Measurements from ENCODE around the gene PYCR2.

Gene PYCR2

DNA sequence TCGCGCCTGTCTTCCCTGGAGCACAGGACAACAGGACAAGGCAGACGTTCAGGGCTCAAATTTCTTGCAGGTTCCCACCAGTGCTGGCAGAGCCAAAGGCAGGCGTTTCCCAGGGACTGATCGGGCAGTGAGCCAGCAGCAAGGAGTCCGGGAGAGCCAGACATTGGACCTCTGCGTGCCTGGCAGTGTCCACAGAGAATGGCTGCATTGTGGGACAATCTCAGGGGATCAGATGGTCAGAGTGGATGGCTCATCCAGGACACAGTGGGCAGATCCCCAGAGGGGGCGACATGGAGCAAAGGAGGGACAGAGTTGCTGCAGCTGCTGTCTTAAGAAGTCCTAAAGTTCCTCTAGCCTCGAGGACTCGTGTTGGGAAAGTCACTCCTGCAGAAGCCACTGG is 46.5 kb downstream of the PYCR2 start:
- H3K4ac ChIP-seq (ENCODE audit: low read length), result no peak overlapping the region
- H3K27me3 ChIP-seq (ENCODE audit: control insufficient read depth in 3 of 3, insufficient read depth in 3 of 3, low read depth in 1 of 3, low read length in 3 of 3), result peaks cover 0 to 8% (median 0%) of the 10 kb centered on the region in 3 experiments
- H3K23ac ChIP-seq (ENCODE audit: low read depth, low read length, poor library complexity), result no peak overlapping the region
- H3K18ac ChIP-seq (ENCODE audit: low read length), result no peak overlapping the region
- no peak overlapping the region for H3K9ac ChIP-seq (ENCODE audit: low read depth, low read length, poor library complexity)
- H3K4me2 ChIP-seq (ENCODE audit: insufficient read depth, low read length, poor library complexity, severe bottlenecking), result no peak overlapping the region
- H2BK5ac ChIP-seq (ENCODE audit: low read length), result no peak overlapping the region
- no peak overlapping the region for H3K4me3 ChIP-seq (ENCODE audit: low read length in 2 of 2)
- DNase-seq (ENCODE audit: low spot score), result peak; percentile 46
- no peaks in the 10 kb centered on the region for H3K79me1 ChIP-seq (ENCODE audit: low read depth, low read length)
- no peaks in the 10 kb centered on the region for H3K9me3 ChIP-seq (replicated peaks in 1 of 2; ENCODE audit: control insufficient read depth in 2 of 2, insufficient read depth in 1 of 2, low read depth in 1 of 2, low read length in 2 of 2)
- no peak overlapping the region for H2AK5ac ChIP-seq (ENCODE audit: low read depth, low read length)
- H3K4me1 ChIP-seq (ENCODE audit: control insufficient read depth in 2 of 2, insufficient read depth in 1 of 2, low read depth in 1 of 2, low read length in 2 of 2), result peaks cover 9% of the 10 kb centered on the region in 2 donors
- H3K36me3 ChIP-seq (replicated peaks in 1 of 2; ENCODE audit: control insufficient read depth in 2 of 2, insufficient read depth in 2 of 2, low read length in 2 of 2), result peaks cover 0 to 24% of the 10 kb centered on the region in 2 donors
- H2BK15ac ChIP-seq (ENCODE audit: low read length), result no peak overlapping the region
- H3K27ac ChIP-seq (replicated peaks; ENCODE audit: low read length), result no peak overlapping the region
- no peak overlapping the region for H3K14ac ChIP-seq (ENCODE audit: low read length)
- no CpG with 5 or more reads among the region's 10 CpGs for WGBS, 2 donors (ENCODE audit: extremely low coverage in 2 of 2, insufficient read length in 2 of 2, insufficient replicate concordance in 1 of 2)
- H2BK120ac ChIP-seq (ENCODE audit: low read depth, low read length), result no peak overlapping the region
- no peak overlapping the region for H4K8ac ChIP-seq (ENCODE audit: low read depth, low read length)
- no peak overlapping the region for H2BK12ac ChIP-seq (ENCODE audit: low read length)
- no peak overlapping the region for H2AFZ ChIP-seq (ENCODE audit: low read length)
- H4K91ac ChIP-seq (ENCODE audit: low read depth, low read length, poor library complexity), result no peak overlapping the region

DNA sequence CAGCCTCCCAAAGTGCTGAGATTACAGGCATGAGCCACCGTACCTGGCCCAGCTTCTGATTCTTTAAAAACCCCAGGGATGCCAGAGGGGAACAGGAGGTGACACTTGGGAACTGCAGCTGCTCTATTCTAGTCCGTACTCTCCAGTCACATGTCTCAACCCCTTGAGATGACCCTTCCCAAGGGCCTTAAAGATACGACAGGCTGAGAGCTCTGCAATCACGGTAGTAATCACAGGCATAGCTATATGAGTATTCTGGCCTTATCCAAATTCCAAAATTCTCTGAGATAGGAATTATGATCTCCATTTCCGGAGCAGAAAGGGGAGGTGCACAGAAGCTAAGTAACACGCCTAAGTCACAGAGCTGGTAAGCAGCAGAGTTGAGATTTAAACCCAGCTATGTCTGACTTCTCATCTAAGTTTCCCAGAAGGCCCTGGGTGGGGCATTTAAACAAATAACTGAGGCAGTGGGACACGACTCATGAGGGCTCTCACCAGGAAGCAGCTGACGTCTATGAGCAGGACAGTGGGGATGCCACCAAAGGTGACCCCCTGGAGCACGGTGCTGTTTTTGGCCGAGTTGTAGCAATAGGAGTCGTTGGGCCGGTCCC is 47.0 kb downstream of the PYCR2 start:
- Histone ChIP-seq H3K14ac (ENCODE audit: low read length) (no peak overlapping the region), H2AK5ac (ENCODE audit: low read depth, low read length) (no peak overlapping the region), H2BK12ac (ENCODE audit: low read length) (no peak overlapping the region), H3K9me3 (replicated peaks in 1 of 2; ENCODE audit: control insufficient read depth in 2 of 2, insufficient read depth in 1 of 2, low read depth in 1 of 2, low read length in 2 of 2) (no peaks in the 10 kb centered on the region), H3K4me3 (ENCODE audit: low read length in 2 of 2) (no peak overlapping the region), H3K4me2 (ENCODE audit: insufficient read depth, low read length, poor library complexity, severe bottlenecking) (no peak overlapping the region), H3K4ac (ENCODE audit: low read length) (no peak overlapping the region), H3K9ac (ENCODE audit: low read depth, low read length, poor library complexity) (no peak overlapping the region), H3K27me3 (ENCODE audit: control insufficient read depth in 3 of 3, insufficient read depth in 3 of 3, low read depth in 1 of 3, low read length in 3 of 3) (peaks cover 0 to 7% (median 0%) of the 10 kb centered on the region in 3 experiments), H3K4me1 (ENCODE audit: control insufficient read depth in 2 of 2, insufficient read depth in 1 of 2, low read depth in 1 of 2, low read length in 2 of 2) (peaks cover 9% of the 10 kb centered on the region in 2 donors), H3K27ac (replicated peaks; ENCODE audit: low read length) (no peak overlapping the region), H3K36me3 (replicated peaks in 1 of 2; ENCODE audit: control insufficient read depth in 2 of 2, insufficient read depth in 2 of 2, low read length in 2 of 2) (peaks cover 0 to 27% of the 10 kb centered on the region in 2 donors), H2BK120ac (ENCODE audit: low read depth, low read length) (no peak overlapping the region), H3K18ac (ENCODE audit: low read length) (no peak overlapping the region), H2BK15ac (ENCODE audit: low read length) (no peak overlapping the region), H3K79me1 (ENCODE audit: low read depth, low read length) (no peaks in the 10 kb centered on the region), H4K91ac (ENCODE audit: low read depth, low read length, poor library complexity) (no peak overlapping the region), H4K8ac (ENCODE audit: low read depth, low read length) (no peak overlapping the region), H2BK5ac (ENCODE audit: low read length) (no peak overlapping the region), H2AFZ (ENCODE audit: low read length) (no peak overlapping the region), H3K23ac (ENCODE audit: low read depth, low read length, poor library complexity) (no peak overlapping the region)
- DNase-seq (ENCODE audit: low spot score), result no peak
- no CpG with 5 or more reads among the region's 12 CpGs for WGBS, 2 donors (ENCODE audit: extremely low coverage in 2 of 2, insufficient read length in 2 of 2, insufficient replicate concordance in 1 of 2)

- Histone ChIP-seq H3K18ac (ENCODE audit: low read length) (no peak overlapping the region), H3K79me1 (ENCODE audit: low read depth, low read length) (no peaks in the 10 kb centered on the region), H3K23ac (ENCODE audit: low read depth, low read length, poor library complexity) (no peak overlapping the region), H4K8ac (ENCODE audit: low read depth, low read length) (no peak overlapping the region), H3K27me3 (ENCODE audit: control insufficient read depth in 3 of 3, insufficient read depth in 3 of 3, low read depth in 1 of 3, low read length in 3 of 3) (peaks cover 0 to 3% (median 0%) of the 10 kb centered on the region in 3 experiments), H2BK5ac (ENCODE audit: low read length) (no peak overlapping the region), H3K4me1 (ENCODE audit: control insufficient read depth in 2 of 2, insufficient read depth in 1 of 2, low read depth in 1 of 2, low read length in 2 of 2) (peaks cover 0 to 1% of the 10 kb centered on the region in 2 donors), H3K9ac (ENCODE audit: low read depth, low read length, poor library complexity) (no peak overlapping the region), H2BK120ac (ENCODE audit: low read depth, low read length) (no peak overlapping the region), H3K4me3 (ENCODE audit: low read length in 2 of 2) (no peak overlapping the region), H2AFZ (ENCODE audit: low read length) (no peak overlapping the region), H3K27ac (replicated peaks; ENCODE audit: low read length) (no peak overlapping the region), H3K9me3 (replicated peaks in 1 of 2; ENCODE audit: control insufficient read depth in 2 of 2, insufficient read depth in 1 of 2, low read depth in 1 of 2, low read length in 2 of 2) (no peaks in the 10 kb centered on the region), H3K14ac (ENCODE audit: low read length) (no peak overlapping the region), H3K4me2 (ENCODE audit: insufficient read depth, low read length, poor library complexity, severe bottlenecking) (no peak overlapping the region), H2AK5ac (ENCODE audit: low read depth, low read length) (no peak overlapping the region), H2BK12ac (ENCODE audit: low read length) (no peak overlapping the region), H3K36me3 (replicated peaks in 1 of 2; ENCODE audit: control insufficient read depth in 2 of 2, insufficient read depth in 2 of 2, low read length in 2 of 2) (peaks cover 0 to 41% of the 10 kb centered on the region in 2 donors), H2BK15ac (ENCODE audit: low read length) (no peak overlapping the region), H4K91ac (ENCODE audit: low read depth, low read length, poor library complexity) (no peak overlapping the region), H3K4ac (ENCODE audit: low read length) (no peak overlapping the region)
- no CpG with 5 or more reads among the region's 12 CpGs for WGBS, 2 donors (ENCODE audit: extremely low coverage in 2 of 2, insufficient read length in 2 of 2, insufficient replicate concordance in 1 of 2)
- no peak for DNase-seq (ENCODE audit: low spot score)
Observed at GRCh38 chr1:225875044-225875815, 48.8 kb downstream of the PYCR2 start.

- Histone ChIP-seq H3K9ac (ENCODE audit: low read depth, low read length, poor library complexity) (no peak overlapping the region), H2BK120ac (ENCODE audit: low read depth, low read length) (no peak overlapping the region), H2BK15ac (ENCODE audit: low read length) (no peak overlapping the region), H2BK12ac (ENCODE audit: low read length) (no peak overlapping the region), H3K27ac (replicated peaks; ENCODE audit: low read length) (no peak overlapping the region), H3K23ac (ENCODE audit: low read depth, low read length, poor library complexity) (no peak overlapping the region), H3K36me3 (replicated peaks in 1 of 2; ENCODE audit: control insufficient read depth in 2 of 2, insufficient read depth in 2 of 2, low read length in 2 of 2) (peaks cover 0 to 41% of the 10 kb centered on the region in 2 donors), H4K8ac (ENCODE audit: low read depth, low read length) (no peak overlapping the region), H3K18ac (ENCODE audit: low read length) (peak overlapping the region; percentile 67), H2AFZ (ENCODE audit: low read length) (no peak overlapping the region), H4K91ac (ENCODE audit: low read depth, low read length, poor library complexity) (no peak overlapping the region), H3K14ac (ENCODE audit: low read length) (no peak overlapping the region), H3K4me1 (ENCODE audit: control insufficient read depth in 2 of 2, insufficient read depth in 1 of 2, low read depth in 1 of 2, low read length in 2 of 2) (peaks cover 0 to 1% of the 10 kb centered on the region in 2 donors), H3K4ac (ENCODE audit: low read length) (no peak overlapping the region), H3K79me1 (ENCODE audit: low read depth, low read length) (no peaks in the 10 kb centered on the region), H3K27me3 (ENCODE audit: control insufficient read depth in 3 of 3, insufficient read depth in 3 of 3, low read depth in 1 of 3, low read length in 3 of 3) (no peaks in the 10 kb centered on the region), H2BK5ac (ENCODE audit: low read length) (no peak overlapping the region), H2AK5ac (ENCODE audit: low read depth, low read length) (no peak overlapping the region), H3K9me3 (replicated peaks in 1 of 2; ENCODE audit: control insufficient read depth in 2 of 2, insufficient read depth in 1 of 2, low read depth in 1 of 2, low read length in 2 of 2) (no peaks in the 10 kb centered on the region), H3K4me3 (ENCODE audit: low read length in 2 of 2) (no peak overlapping the region), H3K4me2 (ENCODE audit: insufficient read depth, low read length, poor library complexity, severe bottlenecking) (no peak overlapping the region)
- WGBS, 2 donors (ENCODE audit: extremely low coverage in 2 of 2, insufficient read length in 2 of 2, insufficient replicate concordance in 1 of 2), result no CpG with 5 or more reads among the region's 11 CpGs
- no peak for DNase-seq (ENCODE audit: low spot score)
Observed at GRCh38 chr1:225874431-225874830, 49.6 kb downstream of the PYCR2 start.
